Activated T-cell treated with anti-CD3 and anti-CD28 coated beads, Interleukin-2, amount 50 U/mL, for 48 hours (primary cell): ENCODE data around the gene B4GALNT1.
"Not testable (repeated sequence)": the region's sequence is repeated elsewhere in the genome, so short reads cannot be mapped to it uniquely, and the experiment has no call there.

ENCODE experiments used
- DNase-seq, 2 experiments: peaks; one replicate each; pipeline ENCODE4 v3.0.0-alpha.2; 2020

The B4GALNT1 gene

GRCh38 chr12:57606821-57607220 lies 26.2 kb downstream of the B4GALNT1 start:
- DNase-seq, result no peak

- no peak for DNase-seq
These were observed 26.6 kb downstream of the B4GALNT1 start for GRCh38 chr12:57606399-57606798.

- DNase-seq, result no peak
These were observed 27.1 kb downstream of the B4GALNT1 start for GRCh38 chr12:57605811-57606311.

- DNase-seq, result peak in 1 of 2 experiments; percentile 46
These were observed 27.8 kb downstream of the B4GALNT1 start for GRCh38 chr12:57604992-57605810.

- peak; percentile 53 to 64 for DNase-seq
These were observed 28.5 kb downstream of the B4GALNT1 start, which contains the start of gene DTX3 for GRCh38 chr12:57604454-57604991. Gene DTX3, plus strand, starts transcription at chr12:57604824. Its CDS starts 1,694 bp downstream, at chr12:57606518.

- no peak for DNase-seq
These were observed 29.1 kb downstream of the B4GALNT1 start for GRCh38 chr12:57603815-57604453.

- no peak for DNase-seq
These were observed 29.7 kb downstream of the B4GALNT1 start for GRCh38 chr12:57603324-57603723.

GRCh38 chr12:57602544-57602943 lies 30.5 kb downstream of the B4GALNT1 start:
- no peak for DNase-seq

- no peak for DNase-seq
These were observed 32.6 kb downstream of the B4GALNT1 start for GRCh38 chr12:57600395-57600794.

GRCh38 chr12:57593187-57593586 lies 39.8 kb downstream of the B4GALNT1 start:
- DNase-seq, result no peak

GRCh38 chr12:57592551-57593165 lies 40.3 kb downstream of the B4GALNT1 start:
- no peak for DNase-seq

- no peak for DNase-seq
These were observed 41.1 kb downstream of the B4GALNT1 start for GRCh38 chr12:57591782-57592325.

GRCh38 chr12:57590864-57591781 lies 41.9 kb downstream of the B4GALNT1 start, which contains the start of gene PIP4K2C:
Gene PIP4K2C, plus strand, starts transcription at chr12:57591192. Its CDS starts 98 bp downstream, at chr12:57591290.
- DNase-seq, result peak; percentile 85 to 88

- DNase-seq, result no peak
These were observed 42.5 kb downstream of the B4GALNT1 start for GRCh38 chr12:57590479-57590863.

- not testable (repeated sequence) for DNase-seq
These were observed 43.9 kb downstream of the B4GALNT1 start for GRCh38 chr12:57588951-57589610.

- DNase-seq, result no peak
These were observed 46.1 kb downstream of the B4GALNT1 start for GRCh38 chr12:57586832-57587429.

- no peak for DNase-seq
These were observed 46.9 kb downstream of the B4GALNT1 start for GRCh38 chr12:57586128-57586527.

- no peak for DNase-seq
These were observed 47.8 kb downstream of the B4GALNT1 start for GRCh38 chr12:57585156-57585555.

GRCh38 chr12:57584690-57585089 lies 48.3 kb downstream of the B4GALNT1 start:
- no peak for DNase-seq

- no peak for DNase-seq
These were observed 49.0 kb downstream of the B4GALNT1 start for GRCh38 chr12:57584050-57584449.
